ENCODE data around the gene UBE2J2.

UBE2J2 gene

GRCh38 chr1:1246577-1247340 lies 26.9 kb downstream of the UBE2J2 start, which contains the start of gene C1QTNF12:
C1QTNF12 (minus strand) TSS chr1:1246722; CDS start chr1:1246690, 32 bp downstream.
- DNase-seq (ENCODE audit: low read depth, low spot score), result no peak
- TF ChIP-seq POLR2AphosphoS5 (IDR thresholded peaks at IDR 0.05; ENCODE audit: borderline replicate concordance, low read depth, low read length) (no peak), FOXP2 (optimal IDR thresholded peaks at IDR 0.05; ENCODE audit: control extremely low read depth, extremely low read length, insufficient read depth) (no peak), EZH2 (IDR thresholded peaks at IDR 0.05) (no peak)
- no peak within 1 kb of the TSS for H3K4me3 ChIP-seq

GRCh38 chr1:1245817-1246576 lies 27.7 kb downstream of the UBE2J2 start:
- DNase-seq (ENCODE audit: low read depth, low spot score), result no peak
- no peak overlapping the region for H3K4me3 ChIP-seq
- no peak overlapping the region for H3K9ac ChIP-seq (ENCODE audit: insufficient read length)
- H3K9me3 ChIP-seq (ENCODE audit: low read depth, low read length), result no peaks in the 10 kb centered on the region
- H3K27ac ChIP-seq, result no peak overlapping the region
- TF ChIP-seq FOXP2 (optimal IDR thresholded peaks at IDR 0.05; ENCODE audit: control extremely low read depth, extremely low read length, insufficient read depth), result no peak
- no peak for TF ChIP-seq EZH2 (IDR thresholded peaks at IDR 0.05)
- TF ChIP-seq POLR2AphosphoS5 (IDR thresholded peaks at IDR 0.05; ENCODE audit: borderline replicate concordance, low read depth, low read length), result no peak
- H3K36me3 ChIP-seq (ENCODE audit: insufficient read depth, low read length), result no peaks in the 10 kb centered on the region

More at GRCh38 chr1:1246577-1247340, 26.9 kb downstream of the UBE2J2 start, which contains the start of gene C1QTNF12:
- Histone ChIP-seq H3K9ac (ENCODE audit: insufficient read length) (no peak within 1 kb of the TSS), H3K36me3 (ENCODE audit: insufficient read depth, low read length) (no peaks in the 10 kb centered on the region), H3K9me3 (ENCODE audit: low read depth, low read length) (no peaks in the 10 kb centered on the region), H3K27ac (no peak within 1 kb of the TSS)

GRCh38 chr1:1245178-1245816 lies 28.4 kb downstream of the UBE2J2 start:
- Histone ChIP-seq H3K36me3 (ENCODE audit: insufficient read depth, low read length) (no peaks in the 10 kb centered on the region), H3K27ac (no peak overlapping the region), H3K9me3 (ENCODE audit: low read depth, low read length) (no peaks in the 10 kb centered on the region), H3K4me3 (no peak overlapping the region), H3K9ac (ENCODE audit: insufficient read length) (no peak overlapping the region)
- TF ChIP-seq FOXP2 (optimal IDR thresholded peaks at IDR 0.05; ENCODE audit: control extremely low read depth, extremely low read length, insufficient read depth) (no peak), EZH2 (IDR thresholded peaks at IDR 0.05) (no peak), POLR2AphosphoS5 (IDR thresholded peaks at IDR 0.05; ENCODE audit: borderline replicate concordance, low read depth, low read length) (no peak)
- no peak for DNase-seq (ENCODE audit: low read depth, low spot score)

GRCh38 chr1:1244192-1244811 lies 29.4 kb downstream of the UBE2J2 start:
- TF ChIP-seq EZH2 (IDR thresholded peaks at IDR 0.05) (no peak), FOXP2 (optimal IDR thresholded peaks at IDR 0.05; ENCODE audit: control extremely low read depth, extremely low read length, insufficient read depth) (no peak), POLR2AphosphoS5 (IDR thresholded peaks at IDR 0.05; ENCODE audit: borderline replicate concordance, low read depth, low read length) (no peak)
- DNase-seq (ENCODE audit: low read depth, low spot score), result no peak

GRCh38 chr1:1243807-1244191 lies 29.9 kb downstream of the UBE2J2 start:
- DNase-seq (ENCODE audit: low read depth, low spot score), result no peak
- no peaks in the 10 kb centered on the region for H3K36me3 ChIP-seq (ENCODE audit: insufficient read depth, low read length)
- no peak overlapping the region for H3K4me3 ChIP-seq
- H3K9me3 ChIP-seq (ENCODE audit: low read depth, low read length), result no peaks in the 10 kb centered on the region
- no peak overlapping the region for H3K9ac ChIP-seq (ENCODE audit: insufficient read length)
- TF ChIP-seq EZH2 (IDR thresholded peaks at IDR 0.05), result no peak
- H3K27ac ChIP-seq, result no peak overlapping the region

More at GRCh38 chr1:1244192-1244811, 29.4 kb downstream of the UBE2J2 start:
- Histone ChIP-seq H3K27ac (no peak overlapping the region), H3K9ac (ENCODE audit: insufficient read length) (no peak overlapping the region), H3K4me3 (no peak overlapping the region), H3K9me3 (ENCODE audit: low read depth, low read length) (no peaks in the 10 kb centered on the region), H3K36me3 (ENCODE audit: insufficient read depth, low read length) (no peaks in the 10 kb centered on the region)

GRCh38 chr1:1243266-1243660 lies 30.4 kb downstream of the UBE2J2 start:
- Histone ChIP-seq H3K9me3 (ENCODE audit: low read depth, low read length) (no peaks in the 10 kb centered on the region), H3K9ac (ENCODE audit: insufficient read length) (no peak overlapping the region), H3K36me3 (ENCODE audit: insufficient read depth, low read length) (no peaks in the 10 kb centered on the region), H3K27ac (no peak overlapping the region), H3K4me3 (no peak overlapping the region)
- TF ChIP-seq EZH2 (IDR thresholded peaks at IDR 0.05), result no peak
- no peak for TF ChIP-seq POLR2AphosphoS5 (IDR thresholded peaks at IDR 0.05; ENCODE audit: borderline replicate concordance, low read depth, low read length)
- no peak for DNase-seq (ENCODE audit: low read depth, low spot score)

- H3K36me3 ChIP-seq (ENCODE audit: insufficient read depth, low read length), result no peaks in the 10 kb centered on the region
- H3K4me3 ChIP-seq, result no peak overlapping the region
- DNase-seq (ENCODE audit: low read depth, low spot score), result no peak
- H3K27ac ChIP-seq, result no peak overlapping the region
- H3K9me3 ChIP-seq (ENCODE audit: low read depth, low read length), result no peaks in the 10 kb centered on the region
- no peak for TF ChIP-seq POLR2AphosphoS5 (IDR thresholded peaks at IDR 0.05; ENCODE audit: borderline replicate concordance, low read depth, low read length)
- no peak for TF ChIP-seq FOXP2 (optimal IDR thresholded peaks at IDR 0.05; ENCODE audit: control extremely low read depth, extremely low read length, insufficient read depth)
- no peak for TF ChIP-seq EZH2 (IDR thresholded peaks at IDR 0.05)
- H3K9ac ChIP-seq (ENCODE audit: insufficient read length), result no peak overlapping the region
Observed at GRCh38 chr1:1242461-1243265, 31.0 kb downstream of the UBE2J2 start.
